Liver (tissue), 9 donors: Measurements from ENCODE around the gene PRND. TPM values are rescaled to one million over a fixed set of nuclear protein-coding genes. Genes with fewer than 3 reads are reported as not detected.

Experiments
- DNase-seq: peaks from one replicate; pipeline ENCODE4 v3.0.0-alpha.2; 2017; ENCODE audit warnings: low spot score
- H3K27ac ChIP-seq, 2 donors: one replicate each; pipeline ENCODE4 v1.7.0; 2013; ENCODE audit warnings: inconsistent platforms in 2 of 2, low read length in 2 of 2, control low read depth in 1 of 2, low read depth in 1 of 2, mild to moderate bottlenecking in 1 of 2
- H3K27me3 ChIP-seq, 4 donors: one replicate each; pipeline versions ENCODE4 v1.6.1 to v1.7.0; 2013; ENCODE audit warnings: low read length in 3 of 4, inconsistent platforms in 1 of 4, mild to moderate bottlenecking in 1 of 4, moderate library complexity in 1 of 4; ENCODE audit not compliant: control insufficient read depth in 4 of 4, insufficient read depth in 4 of 4
- H3K36me3 ChIP-seq, 4 donors: one replicate each; pipeline versions ENCODE4 v1.6.1 to v1.7.0; 2013; ENCODE audit warnings: low read length in 3 of 4, mild to moderate bottlenecking in 3 of 4, low read depth in 1 of 4, moderate library complexity in 1 of 4; ENCODE audit not compliant: control insufficient read depth in 4 of 4, insufficient read depth in 3 of 4
- H3K4me1 ChIP-seq, 4 donors: one replicate each; pipeline versions ENCODE4 v1.6.1 to v1.7.0; 2013; ENCODE audit warnings: low read length in 3 of 4, mild to moderate bottlenecking in 3 of 4, moderate library complexity in 1 of 4; ENCODE audit not compliant: control insufficient read depth in 4 of 4, insufficient read depth in 4 of 4
- H3K4me3 ChIP-seq, 3 donors: one replicate each; pipeline versions ENCODE4 v1.6.1 to v1.7.0; 2013; ENCODE audit warnings: low read length in 3 of 3, control low read depth in 1 of 3, low read depth in 1 of 3, mild to moderate bottlenecking in 1 of 3
- H3K9ac ChIP-seq, 2 donors: one replicate each; pipeline ENCODE4 v1.7.0; 2013; ENCODE audit warnings: low read length in 2 of 2, mild to moderate bottlenecking in 2 of 2, moderate library complexity in 2 of 2, control low read depth in 1 of 2, low read depth in 1 of 2
- H3K9me3 ChIP-seq, 4 donors: one replicate each; pipeline versions ENCODE4 v1.6.1 to v1.7.0; 2013; ENCODE audit warnings: low read length in 3 of 4; ENCODE audit not compliant: control insufficient read depth in 4 of 4
- EGR1 ChIP-seq, 2 donors: IDR thresholded peaks; 2 replicates each; pipeline ENCODE4 v1.6.1; 2016 to 2018; ENCODE audit warnings: antibody characterized with exemption in 2 of 2, low read depth in 2 of 2
- FOXA1 ChIP-seq: IDR thresholded peaks from 2 replicates; pipeline ENCODE4 v1.6.1; 2016; ENCODE audit warnings: antibody characterized with exemption
- FOXA2 ChIP-seq: IDR thresholded peaks from 2 replicates; pipeline ENCODE4 v1.6.1; 2016; ENCODE audit warnings: antibody characterized with exemption
- GABPA ChIP-seq, 2 donors: IDR thresholded peaks in 1 of 2; conservative IDR thresholded peaks in 1 of 2; 2 replicates each; pipeline ENCODE4 v1.6.1; 2016; ENCODE audit warnings: antibody characterized with exemption in 2 of 2, mild to moderate bottlenecking in 1 of 2, moderate library complexity in 1 of 2
- HNF4A ChIP-seq, 2 donors: conservative IDR thresholded peaks; 2 replicates each; pipeline ENCODE4 v1.6.1; 2016; ENCODE audit warnings: antibody characterized with exemption in 2 of 2, mild to moderate bottlenecking in 2 of 2
- HNF4G ChIP-seq: IDR thresholded peaks from 2 replicates; pipeline ENCODE4 v1.6.1; 2016; ENCODE audit warnings: antibody characterized with exemption
- JUND ChIP-seq, 2 donors: IDR thresholded peaks; 2 replicates each; pipeline ENCODE4 v1.6.1; 2016; ENCODE audit warnings: antibody characterized with exemption in 2 of 2
- NR2F2 ChIP-seq: IDR thresholded peaks from 2 replicates; pipeline ENCODE4 v1.6.1; 2016; ENCODE audit warnings: antibody characterized with exemption
- RAD21 ChIP-seq, 2 donors: IDR thresholded peaks; 2 replicates each; pipeline ENCODE4 v1.6.1; 2016; ENCODE audit warnings: antibody characterized with exemption in 2 of 2, mild to moderate bottlenecking in 2 of 2
- RXRA ChIP-seq, 2 donors: IDR thresholded peaks; 2 replicates each; pipeline ENCODE4 v1.6.1; 2017 to 2018; ENCODE audit warnings: antibody characterized with exemption in 2 of 2, mild to moderate bottlenecking in 1 of 2
- SP1 ChIP-seq: IDR thresholded peaks from 2 replicates; pipeline ENCODE4 v1.6.1; 2018; ENCODE audit warnings: antibody characterized with exemption, mild to moderate bottlenecking
- TAF1 ChIP-seq: conservative IDR thresholded peaks from 2 replicates; pipeline ENCODE4 v1.6.1; 2016; ENCODE audit warnings: antibody characterized with exemption, mild to moderate bottlenecking
- YY1 ChIP-seq: IDR thresholded peaks from 2 replicates; pipeline ENCODE4 v1.6.1; 2016; ENCODE audit warnings: antibody characterized with exemption, mild to moderate bottlenecking
- WGBS: extraction: QIAGEN DNeasy Blood & Tissue Kit; methylation state at CpG from one replicate; pipeline ENCODE4 v1.1.7; 2013; 5-methylcytosine and 5-hydroxymethylcytosine counted together
- polyA plus RNA-seq, 2 donors: library from polyadenylated mRNA; stranded (reverse) in 1 of 2; unstranded in 1 of 2; fragments of 200-250 nt in 1 of 2; fragments of >200 nt in 1 of 2; fragmentation: Nextera tagmentation in 1 of 2; extraction: Ambion mirVana in 1 of 2; gene quantifications; one replicate each; pipeline versions ENCODE4 v1.2.1 to v1.2.3, GENCODE V29; 2013 to 2015
- total RNA-seq, 2 donors: library from RNA; depleted of rRNA; stranded (reverse); fragments of >200 nt; gene quantifications; one replicate each; pipeline ENCODE4 v1.2.3, GENCODE V29; 2014
- TF ChIP-seq, protein P1 (sequence below): IDR thresholded peaks from 2 replicates; pipeline ENCODE4 v1.6.1; 2016; ENCODE audit warnings: antibody characterized with exemption
- TF ChIP-seq, protein P2 (sequence below): IDR thresholded peaks from 2 replicates; pipeline ENCODE4 v1.6.1; 2016; ENCODE audit warnings: antibody characterized with exemption, mild to moderate bottlenecking
- TF ChIP-seq, protein P3 (sequence below): IDR thresholded peaks from 2 replicates; pipeline ENCODE4 v1.6.1; 2016; ENCODE audit warnings: antibody characterized with exemption
- TF ChIP-seq, protein P4 (sequence below): fragments of 150-350 bp; IDR thresholded peaks from 2 replicates; pipeline ENCODE4 v1.5.1; 2017; ENCODE audit warnings: improper control_type of control experiment, low read depth, low read length; ENCODE audit not compliant: missing input control
- TF ChIP-seq, protein P5 (sequence below): IDR thresholded peaks from 2 replicates; pipeline ENCODE4 v1.6.1; 2016; ENCODE audit warnings: antibody characterized with exemption
- donor health status: healthy.
- donor health status: healthy.
- donor health status: healthy.
- donor health status: healthy.
- donor health status: healthy.

The PRND gene
- total and polyA plus RNA-seq, 4 donors = 0.23 TPM; not detected in 3

DNA sequence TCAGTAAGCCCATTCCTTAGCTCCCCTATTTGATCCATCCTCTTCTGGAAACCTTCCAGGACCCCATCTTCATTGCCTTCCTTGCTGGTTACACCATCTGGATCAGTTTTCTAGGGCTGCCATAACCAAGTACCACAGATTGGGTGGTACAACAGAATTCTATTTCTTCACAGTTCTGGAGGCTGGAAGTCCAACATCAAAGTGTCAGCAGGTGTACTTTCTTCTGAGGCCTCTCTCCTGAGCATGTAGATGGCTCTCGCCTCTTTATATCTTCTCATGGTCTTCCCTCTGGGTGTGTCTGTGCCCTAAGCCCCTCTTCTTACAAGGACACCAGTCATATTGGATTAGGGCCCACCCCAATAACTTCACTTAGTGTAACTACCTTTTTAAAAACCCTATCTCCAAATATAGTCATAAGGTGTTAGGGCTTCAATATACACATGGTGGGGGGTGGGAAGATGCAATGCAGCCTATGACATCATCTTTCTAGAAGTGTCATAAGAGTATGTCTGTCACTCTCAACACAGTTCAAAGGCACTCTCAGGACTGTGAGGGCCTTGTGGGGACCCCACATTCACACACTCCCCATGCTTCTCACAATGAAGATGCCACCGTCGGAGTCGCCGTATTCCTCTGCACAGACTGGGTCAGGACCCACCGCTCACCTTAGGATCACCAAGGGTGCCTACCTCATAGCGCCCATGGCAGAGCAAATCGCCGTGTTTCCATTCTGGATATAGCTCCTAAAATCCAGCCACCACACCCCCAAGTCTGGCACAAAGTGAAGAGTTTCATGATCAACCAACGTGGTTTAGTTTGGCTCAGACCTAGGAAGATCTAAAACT, 12.2 kb upstream of the PRND start:
- DNase-seq = no peak
- TF ChIP-seq SP1 (no peak), EGR1 (IDR thresholded peaks at IDR 0.05; ENCODE audit: low read depth in 2 of 2) (no peak), RXRA (IDR thresholded peaks at IDR 0.05) (no peak), HNF4G (no peak), TAF1 (no peak), NR2F2 (no peak), RAD21 (IDR thresholded peaks at IDR 0.05) (no peak), YY1 (no peak), FOXA2 (no peak), FOXA1 (no peak), HNF4A (conservative IDR thresholded peaks at IDR 0.05) (no peak), JUND (IDR thresholded peaks at IDR 0.05) (no peak), GABPA (IDR thresholded peaks at IDR 0.05 in 1 of 2, conservative IDR thresholded peaks at IDR 0.05 in 1 of 2) (no peak)
- TF ChIP-seq, protein P1, sequence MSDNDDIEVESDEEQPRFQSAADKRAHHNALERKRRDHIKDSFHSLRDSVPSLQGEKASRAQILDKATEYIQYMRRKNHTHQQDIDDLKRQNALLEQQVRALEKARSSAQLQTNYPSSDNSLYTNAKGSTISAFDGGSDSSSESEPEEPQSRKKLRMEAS = no peak
- TF ChIP-seq, protein P2, sequence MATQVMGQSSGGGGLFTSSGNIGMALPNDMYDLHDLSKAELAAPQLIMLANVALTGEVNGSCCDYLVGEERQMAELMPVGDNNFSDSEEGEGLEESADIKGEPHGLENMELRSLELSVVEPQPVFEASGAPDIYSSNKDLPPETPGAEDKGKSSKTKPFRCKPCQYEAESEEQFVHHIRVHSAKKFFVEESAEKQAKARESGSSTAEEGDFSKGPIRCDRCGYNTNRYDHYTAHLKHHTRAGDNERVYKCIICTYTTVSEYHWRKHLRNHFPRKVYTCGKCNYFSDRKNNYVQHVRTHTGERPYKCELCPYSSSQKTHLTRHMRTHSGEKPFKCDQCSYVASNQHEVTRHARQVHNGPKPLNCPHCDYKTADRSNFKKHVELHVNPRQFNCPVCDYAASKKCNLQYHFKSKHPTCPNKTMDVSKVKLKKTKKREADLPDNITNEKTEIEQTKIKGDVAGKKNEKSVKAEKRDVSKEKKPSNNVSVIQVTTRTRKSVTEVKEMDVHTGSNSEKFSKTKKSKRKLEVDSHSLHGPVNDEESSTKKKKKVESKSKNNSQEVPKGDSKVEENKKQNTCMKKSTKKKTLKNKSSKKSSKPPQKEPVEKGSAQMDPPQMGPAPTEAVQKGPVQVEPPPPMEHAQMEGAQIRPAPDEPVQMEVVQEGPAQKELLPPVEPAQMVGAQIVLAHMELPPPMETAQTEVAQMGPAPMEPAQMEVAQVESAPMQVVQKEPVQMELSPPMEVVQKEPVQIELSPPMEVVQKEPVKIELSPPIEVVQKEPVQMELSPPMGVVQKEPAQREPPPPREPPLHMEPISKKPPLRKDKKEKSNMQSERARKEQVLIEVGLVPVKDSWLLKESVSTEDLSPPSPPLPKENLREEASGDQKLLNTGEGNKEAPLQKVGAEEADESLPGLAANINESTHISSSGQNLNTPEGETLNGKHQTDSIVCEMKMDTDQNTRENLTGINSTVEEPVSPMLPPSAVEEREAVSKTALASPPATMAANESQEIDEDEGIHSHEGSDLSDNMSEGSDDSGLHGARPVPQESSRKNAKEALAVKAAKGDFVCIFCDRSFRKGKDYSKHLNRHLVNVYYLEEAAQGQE = no peak
- TF ChIP-seq, protein P3, sequence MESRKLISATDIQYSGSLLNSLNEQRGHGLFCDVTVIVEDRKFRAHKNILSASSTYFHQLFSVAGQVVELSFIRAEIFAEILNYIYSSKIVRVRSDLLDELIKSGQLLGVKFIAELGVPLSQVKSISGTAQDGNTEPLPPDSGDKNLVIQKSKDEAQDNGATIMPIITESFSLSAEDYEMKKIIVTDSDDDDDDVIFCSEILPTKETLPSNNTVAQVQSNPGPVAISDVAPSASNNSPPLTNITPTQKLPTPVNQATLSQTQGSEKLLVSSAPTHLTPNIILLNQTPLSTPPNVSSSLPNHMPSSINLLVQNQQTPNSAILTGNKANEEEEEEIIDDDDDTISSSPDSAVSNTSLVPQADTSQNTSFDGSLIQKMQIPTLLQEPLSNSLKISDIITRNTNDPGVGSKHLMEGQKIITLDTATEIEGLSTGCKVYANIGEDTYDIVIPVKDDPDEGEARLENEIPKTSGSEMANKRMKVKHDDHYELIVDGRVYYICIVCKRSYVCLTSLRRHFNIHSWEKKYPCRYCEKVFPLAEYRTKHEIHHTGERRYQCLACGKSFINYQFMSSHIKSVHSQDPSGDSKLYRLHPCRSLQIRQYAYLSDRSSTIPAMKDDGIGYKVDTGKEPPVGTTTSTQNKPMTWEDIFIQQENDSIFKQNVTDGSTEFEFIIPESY = no peak
- TF ChIP-seq, protein P4, sequence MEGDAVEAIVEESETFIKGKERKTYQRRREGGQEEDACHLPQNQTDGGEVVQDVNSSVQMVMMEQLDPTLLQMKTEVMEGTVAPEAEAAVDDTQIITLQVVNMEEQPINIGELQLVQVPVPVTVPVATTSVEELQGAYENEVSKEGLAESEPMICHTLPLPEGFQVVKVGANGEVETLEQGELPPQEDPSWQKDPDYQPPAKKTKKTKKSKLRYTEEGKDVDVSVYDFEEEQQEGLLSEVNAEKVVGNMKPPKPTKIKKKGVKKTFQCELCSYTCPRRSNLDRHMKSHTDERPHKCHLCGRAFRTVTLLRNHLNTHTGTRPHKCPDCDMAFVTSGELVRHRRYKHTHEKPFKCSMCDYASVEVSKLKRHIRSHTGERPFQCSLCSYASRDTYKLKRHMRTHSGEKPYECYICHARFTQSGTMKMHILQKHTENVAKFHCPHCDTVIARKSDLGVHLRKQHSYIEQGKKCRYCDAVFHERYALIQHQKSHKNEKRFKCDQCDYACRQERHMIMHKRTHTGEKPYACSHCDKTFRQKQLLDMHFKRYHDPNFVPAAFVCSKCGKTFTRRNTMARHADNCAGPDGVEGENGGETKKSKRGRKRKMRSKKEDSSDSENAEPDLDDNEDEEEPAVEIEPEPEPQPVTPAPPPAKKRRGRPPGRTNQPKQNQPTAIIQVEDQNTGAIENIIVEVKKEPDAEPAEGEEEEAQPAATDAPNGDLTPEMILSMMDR = no peak
- TF ChIP-seq, protein P5, sequence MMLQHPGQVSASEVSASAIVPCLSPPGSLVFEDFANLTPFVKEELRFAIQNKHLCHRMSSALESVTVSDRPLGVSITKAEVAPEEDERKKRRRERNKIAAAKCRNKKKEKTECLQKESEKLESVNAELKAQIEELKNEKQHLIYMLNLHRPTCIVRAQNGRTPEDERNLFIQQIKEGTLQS = no peak

More for the DNA sequence above, 12.2 kb upstream of the PRND start:
- Histone ChIP-seq H3K4me3 (no peak overlapping the region), H3K27ac (no peak overlapping the region), H3K9me3 (peaks cover 0 to 6% (median 0%) of the 10 kb centered on the region in 4 donors), H3K9ac (no peak overlapping the region), H3K4me1 (no peaks in the 10 kb centered on the region), H3K36me3 (no peaks in the 10 kb centered on the region), H3K27me3 (peaks cover 0 to 3% (median 0%) of the 10 kb centered on the region in 4 donors)
- WGBS = 97% methylated on average over 10 of the region's 10 CpGs
